HFFc6 (cell line): ENCODE data around the gene DUSP9. TPM values are rescaled to one million over a fixed set of nuclear protein-coding genes. Genes with fewer than 3 reads are reported as not detected.
A peak's percentile ranks its signal among the peaks of the same experiment; 100 is the strongest.

Source experiments
- DNase-seq: peaks from one replicate; pipeline ENCODE4 v3.0.0-alpha.2; 2018
- H3K27ac Mint-ChIP-seq: 2 replicates; pipeline ENCODE4 v1.8.0; 2020; ENCODE audit warnings: mild to moderate bottlenecking, mixed read lengths
- H3K27me3 Mint-ChIP-seq: 2 replicates; pipeline ENCODE4 v1.8.0; 2021; ENCODE audit warnings: mild to moderate bottlenecking, moderate library complexity, mixed read lengths; ENCODE audit not compliant: insufficient read depth
- H3K36me3 Mint-ChIP-seq: 2 replicates; pipeline ENCODE4 v1.8.0; 2021; ENCODE audit warnings: low read depth, mixed read lengths
- H3K4me1 Mint-ChIP-seq: 2 replicates; pipeline ENCODE4 v1.8.0; 2020; ENCODE audit warnings: low read depth, mixed read lengths
- H3K4me3 Mint-ChIP-seq: 2 replicates; pipeline ENCODE4 v1.8.0; 2020; ENCODE audit warnings: mild to moderate bottlenecking, moderate library complexity, mixed read lengths
- H3K9me3 Mint-ChIP-seq: 2 replicates; pipeline ENCODE4 v1.8.0; 2020; ENCODE audit warnings: mild to moderate bottlenecking, mixed read lengths
- CTCF ChIP-seq: fragments of 200-600 bp; sonication (generic); IDR thresholded peaks from 2 replicates; pipeline ENCODE4 v1.5.0; 2021; ENCODE audit warnings: antibody characterized with exemption, mild to moderate bottlenecking
- total RNA-seq, 6 experiments: library from RNA; stranded (reverse); fragmentation: NEBNext Ultra II Directional; extraction: Animal tissue kit (Norgen Biotek cat#: 25700); gene quantifications; 2 replicates in 1 of 6; 3 replicates in 5 of 6; pipeline ENCODE4 v1.2.3, GENCODE V29; 2021

DUSP9 gene
- total RNA-seq, 6 experiments from 2014 or later = not detected

GRCh38 chrX:153665726-153666306 lies 18.8 kb downstream of the DUSP9 start:
- Mint-ChIP-seq H3K27ac (no peak overlapping the region), H3K27me3 (peaks cover 25% of the 10 kb centered on the region), H3K4me1 (no peaks in the 10 kb centered on the region; the same call in 1 of the 2 replicates), H3K9me3 (no peaks in the 10 kb centered on the region), H3K4me3 (no peak overlapping the region), H3K36me3 (no peaks in the 10 kb centered on the region)
- no peak for DNase-seq
- no peak for TF ChIP-seq CTCF

GRCh38 chrX:153667281-153667955 lies 20.4 kb downstream of the DUSP9 start:
- no peaks in the 10 kb centered on the region for H3K9me3 Mint-ChIP-seq
- no peak overlapping the region for H3K27ac Mint-ChIP-seq
- TF ChIP-seq CTCF = no peak
- no peak for DNase-seq
- no peaks in the 10 kb centered on the region; the same call in 1 of the 2 replicates for H3K4me1 Mint-ChIP-seq
- H3K36me3 Mint-ChIP-seq = no peaks in the 10 kb centered on the region
- H3K27me3 Mint-ChIP-seq = peaks cover 18% of the 10 kb centered on the region
- no peak overlapping the region for H3K4me3 Mint-ChIP-seq

GRCh38 chrX:153667956-153668396 lies 21.0 kb downstream of the DUSP9 start:
- Mint-ChIP-seq H3K36me3 (no peaks in the 10 kb centered on the region), H3K4me1 (no peaks in the 10 kb centered on the region), H3K27me3 (peaks cover 13% of the 10 kb centered on the region), H3K4me3 (no peak overlapping the region), H3K9me3 (no peaks in the 10 kb centered on the region), H3K27ac (no peak overlapping the region)
- TF ChIP-seq CTCF = peak; percentile 83
- peak; percentile 23 for DNase-seq

- H3K36me3 Mint-ChIP-seq = no peaks in the 10 kb centered on the region
- H3K4me1 Mint-ChIP-seq = no peaks in the 10 kb centered on the region
- no peak for TF ChIP-seq CTCF
- H3K4me3 Mint-ChIP-seq = no peak overlapping the region
- no peaks in the 10 kb centered on the region for H3K9me3 Mint-ChIP-seq
- peaks cover 11% of the 10 kb centered on the region; the same call in 1 of the 2 replicates for H3K27me3 Mint-ChIP-seq
- DNase-seq = no peak
- no peak overlapping the region for H3K27ac Mint-ChIP-seq
Measured at GRCh38 chrX:153668423-153669173, 21.6 kb downstream of the DUSP9 start.

GRCh38 chrX:153669174-153669890 lies 22.3 kb downstream of the DUSP9 start:
- no peaks in the 10 kb centered on the region; the same call in 1 of the 2 replicates for H3K9me3 Mint-ChIP-seq
- H3K4me3 Mint-ChIP-seq = no peak overlapping the region
- no peaks in the 10 kb centered on the region for H3K36me3 Mint-ChIP-seq
- TF ChIP-seq CTCF = peak; percentile 87
- DNase-seq = no peak
- H3K4me1 Mint-ChIP-seq = no peaks in the 10 kb centered on the region
- peaks cover 12% of the 10 kb centered on the region for H3K27me3 Mint-ChIP-seq
- H3K27ac Mint-ChIP-seq = no peak overlapping the region
